Ectodermal cell (in vitro differentiated cells): ENCODE data around the gene SIDT1.

Source experiments
- H3K27ac ChIP-seq: 2 replicates; pipeline ENCODE4 v1.7.0; 2013; ENCODE audit warnings: mild to moderate bottlenecking, low read depth, low read length; ENCODE audit not compliant: insufficient read depth, poor library complexity, severe bottlenecking
- H3K27me3 ChIP-seq: 2 replicates; pipeline ENCODE4 v1.7.0; 2013; ENCODE audit warnings: mild to moderate bottlenecking, low read length; ENCODE audit not compliant: insufficient read depth, control insufficient read depth, poor library complexity, severe bottlenecking
- H3K36me3 ChIP-seq: one replicate; pipeline ENCODE4 v1.7.0; 2013; ENCODE audit warnings: low read length; ENCODE audit not compliant: control insufficient read depth, insufficient read depth
- H3K4me1 ChIP-seq: one replicate; pipeline ENCODE4 v1.7.0; 2013; ENCODE audit warnings: low read length; ENCODE audit not compliant: control insufficient read depth, insufficient read depth
- H3K4me3 ChIP-seq: 2 replicates; pipeline ENCODE4 v1.7.0; 2013; ENCODE audit warnings: low read depth, low read length, control low read depth; ENCODE audit not compliant: insufficient read depth
- H3K9me3 ChIP-seq: 2 replicates; pipeline ENCODE4 v1.7.0; 2013; ENCODE audit warnings: mild to moderate bottlenecking, low read length, moderate library complexity; ENCODE audit not compliant: control insufficient read depth
- WGBS, 2 experiments: methylation state at CpG; one replicate each; pipeline ENCODE4 v1.1.7; 2013; ENCODE audit warnings: missing lambda C conversion rate in 2 of 2; 5-methylcytosine and 5-hydroxymethylcytosine counted together

Gene SIDT1

DNA sequence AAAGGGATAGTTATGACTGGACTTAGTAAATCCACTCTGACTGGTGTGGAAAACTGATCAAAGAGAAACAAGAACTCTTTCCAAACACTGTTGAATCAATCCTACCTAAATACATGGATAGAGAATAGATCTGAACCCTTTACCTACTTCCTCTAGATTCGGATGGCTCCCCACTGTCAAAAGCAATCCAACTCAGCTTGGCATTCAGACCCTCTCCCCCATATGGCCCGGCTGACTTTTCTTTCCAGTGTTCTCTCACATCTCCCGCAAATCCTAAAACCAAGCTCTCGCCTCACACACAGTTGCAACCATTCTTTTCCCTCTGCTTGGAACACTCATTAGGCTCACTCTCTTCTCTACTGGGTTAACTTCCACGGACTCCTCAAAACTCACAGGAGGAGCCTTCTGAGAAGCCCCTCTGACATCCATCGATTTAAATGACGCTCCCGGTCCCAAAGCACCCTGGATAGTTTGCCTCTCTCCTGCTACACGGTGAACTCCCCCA is 18.0 kb upstream of the SIDT1 start:
- H3K4me1 ChIP-seq: peaks cover 8% of the 10 kb centered on the region
- H3K9me3 ChIP-seq: no peaks in the 10 kb centered on the region
- H3K27ac ChIP-seq: peak overlapping the region; percentile 75
- H3K36me3 ChIP-seq: no peaks in the 10 kb centered on the region
- H3K4me3 ChIP-seq: peak overlapping the region; percentile 74
- H3K27me3 ChIP-seq: peaks cover 30% of the 10 kb centered on the region
- 1 to 2% methylated on average over 9 of the region's 9 CpGs for WGBS, 2 experiments

DNA sequence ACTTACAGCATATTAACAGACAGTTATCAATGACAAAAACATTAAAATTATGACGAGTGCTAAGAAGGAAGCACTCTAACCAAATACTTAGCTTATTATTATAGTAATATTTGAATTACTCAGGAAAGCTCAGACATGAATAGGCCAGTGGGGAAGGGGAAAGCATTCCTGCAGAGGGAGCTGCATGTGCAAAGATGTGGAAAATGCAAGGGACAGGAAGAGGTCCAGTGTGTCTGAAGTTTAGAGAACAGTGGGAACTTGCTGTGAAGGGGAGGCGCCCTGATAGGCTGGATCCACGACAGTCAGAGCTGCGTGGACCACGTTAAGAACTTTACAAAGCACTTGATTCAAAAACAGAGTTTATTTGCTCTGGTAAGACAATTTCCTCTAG is 16.2 kb upstream of the SIDT1 start:
- no peak overlapping the region for H3K4me3 ChIP-seq
- 57 to 62% methylated on average over 4 of the region's 5 CpGs for WGBS, 2 experiments
- no peaks in the 10 kb centered on the region for H3K9me3 ChIP-seq
- H3K4me1 ChIP-seq: peaks cover 8% of the 10 kb centered on the region
- H3K27ac ChIP-seq: no peak overlapping the region
- H3K27me3 ChIP-seq: peaks cover 30% of the 10 kb centered on the region
- no peaks in the 10 kb centered on the region for H3K36me3 ChIP-seq

DNA sequence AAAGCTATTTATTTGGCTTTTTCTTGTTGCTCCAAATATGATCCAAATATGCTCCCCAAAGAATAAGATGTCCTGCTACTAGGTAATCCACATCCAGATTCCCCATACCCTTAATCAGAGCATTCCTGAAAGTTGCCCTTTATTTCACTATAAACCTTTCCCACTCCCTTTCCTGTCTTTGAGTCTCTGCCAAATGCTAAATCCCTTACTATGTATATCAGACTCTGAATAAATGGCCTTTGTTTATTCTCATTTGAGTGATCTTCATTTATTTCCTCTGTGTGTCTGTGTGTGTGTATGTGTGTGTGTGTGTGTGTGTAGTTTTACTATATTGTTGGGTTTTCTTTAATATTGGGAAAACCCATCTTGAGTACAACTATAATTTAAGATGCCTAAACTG is 10.4 kb upstream of the SIDT1 start:
- H3K27me3 ChIP-seq: peaks cover 64% of the 10 kb centered on the region
- H3K9me3 ChIP-seq: no peaks in the 10 kb centered on the region
- H3K36me3 ChIP-seq: no peaks in the 10 kb centered on the region
- no peak overlapping the region for H3K27ac ChIP-seq
- H3K4me3 ChIP-seq: no peak overlapping the region
- no peaks in the 10 kb centered on the region for H3K4me1 ChIP-seq

DNA sequence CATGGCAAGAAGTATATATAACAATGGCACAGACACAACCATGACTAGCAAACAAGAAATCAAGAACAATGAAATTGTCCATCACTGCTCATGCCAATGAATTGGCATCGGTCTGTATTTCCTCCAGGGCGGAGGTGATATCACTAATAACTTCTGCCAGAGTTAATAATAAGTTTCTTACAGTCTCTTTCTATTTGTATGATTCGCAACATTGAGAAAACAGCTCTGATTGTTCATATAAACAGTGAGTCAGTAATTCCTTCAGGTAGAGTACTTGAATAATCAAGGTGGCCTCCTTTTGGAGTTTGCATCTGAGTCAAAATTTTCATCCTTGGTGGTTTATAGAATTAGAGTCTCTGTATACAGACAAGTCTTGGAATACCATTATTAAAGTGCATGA is 9.1 kb upstream of the SIDT1 start:
- no peaks in the 10 kb centered on the region for H3K4me1 ChIP-seq
- H3K27me3 ChIP-seq: peaks cover 64% of the 10 kb centered on the region
- H3K4me3 ChIP-seq: no peak overlapping the region
- H3K36me3 ChIP-seq: no peaks in the 10 kb centered on the region
- no peak overlapping the region for H3K27ac ChIP-seq
- no peaks in the 10 kb centered on the region for H3K9me3 ChIP-seq
- WGBS, 2 experiments: 87 to 93% methylated on average over 3 of the region's 3 CpGs

DNA sequence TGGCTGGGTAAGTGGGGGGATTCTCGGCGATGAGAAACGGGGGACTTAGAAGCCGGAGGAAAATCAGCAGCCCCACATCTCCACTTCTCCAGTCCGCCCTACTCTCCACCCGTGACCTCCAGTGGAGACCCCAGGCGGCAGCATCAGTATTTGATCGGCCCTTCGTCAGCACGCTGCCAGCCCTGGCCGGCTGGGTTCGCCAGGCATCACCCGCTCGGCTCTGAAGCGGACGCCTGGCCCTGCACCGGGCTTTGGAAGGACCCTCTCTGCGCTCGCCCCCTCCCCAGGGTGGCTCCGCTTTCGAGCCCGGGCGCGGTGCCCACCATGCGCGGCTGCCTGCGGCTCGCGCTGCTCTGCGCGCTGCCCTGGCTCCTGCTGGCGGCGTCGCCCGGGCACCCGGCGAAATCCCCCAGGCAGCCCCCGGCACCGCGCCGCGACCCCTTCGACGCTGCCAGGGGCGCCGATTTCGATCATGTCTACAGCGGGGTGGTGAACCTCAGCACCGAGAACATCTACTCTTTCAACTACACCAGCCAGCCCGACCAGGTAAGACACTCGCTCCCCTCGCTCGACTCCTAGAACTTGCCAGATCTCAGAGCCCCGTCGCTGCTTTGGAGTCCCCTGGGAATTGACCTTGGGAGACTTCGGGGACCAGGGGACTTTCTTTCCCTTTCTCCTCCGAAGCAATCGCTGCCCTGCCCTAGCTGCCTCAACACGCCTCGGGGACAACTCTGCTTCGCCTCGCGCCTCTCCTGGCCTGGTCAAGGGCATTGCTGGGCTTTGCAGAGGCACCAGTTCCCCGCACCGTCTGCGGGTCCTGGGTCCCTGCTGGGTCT is 561 bp downstream of the SIDT1 start:
- no peaks in the 10 kb centered on the region for H3K9me3 ChIP-seq
- H3K36me3 ChIP-seq: no peaks in the 10 kb centered on the region
- H3K27me3 ChIP-seq: peaks cover 86% of the 10 kb centered on the region
- peaks cover 3% of the 10 kb centered on the region for H3K4me1 ChIP-seq
- no peak overlapping the region for H3K27ac ChIP-seq
- peak overlapping the region; percentile 37 for H3K4me3 ChIP-seq
- 1% methylated on average over 66 of the region's 66 CpGs for WGBS, 2 experiments

DNA sequence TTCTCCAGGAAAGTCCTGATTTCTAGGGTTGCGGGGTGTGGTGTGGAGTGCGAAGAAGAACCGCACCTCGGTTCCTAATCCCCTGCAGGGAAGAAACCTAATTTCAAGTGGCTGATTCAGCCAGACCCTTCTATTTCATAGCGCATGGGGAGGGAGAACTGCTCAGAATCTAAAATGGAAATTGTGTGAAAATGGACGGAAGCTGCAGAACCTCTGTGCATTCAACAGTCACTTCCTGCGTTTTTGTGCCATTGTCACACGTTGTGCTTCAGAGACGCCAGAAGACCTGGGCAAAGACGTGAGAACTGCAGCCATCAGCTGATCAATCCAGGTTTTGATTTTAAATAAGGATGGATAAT is 1.2 kb downstream of the SIDT1 start:
- peaks cover 80% of the 10 kb centered on the region for H3K27me3 ChIP-seq
- no peak overlapping the region for H3K27ac ChIP-seq
- H3K4me3 ChIP-seq: no peak overlapping the region
- H3K36me3 ChIP-seq: no peaks in the 10 kb centered on the region
- 20 to 21% methylated on average over 10 of the region's 10 CpGs for WGBS, 2 experiments
- H3K9me3 ChIP-seq: no peaks in the 10 kb centered on the region
- peaks cover 3% of the 10 kb centered on the region for H3K4me1 ChIP-seq

DNA sequence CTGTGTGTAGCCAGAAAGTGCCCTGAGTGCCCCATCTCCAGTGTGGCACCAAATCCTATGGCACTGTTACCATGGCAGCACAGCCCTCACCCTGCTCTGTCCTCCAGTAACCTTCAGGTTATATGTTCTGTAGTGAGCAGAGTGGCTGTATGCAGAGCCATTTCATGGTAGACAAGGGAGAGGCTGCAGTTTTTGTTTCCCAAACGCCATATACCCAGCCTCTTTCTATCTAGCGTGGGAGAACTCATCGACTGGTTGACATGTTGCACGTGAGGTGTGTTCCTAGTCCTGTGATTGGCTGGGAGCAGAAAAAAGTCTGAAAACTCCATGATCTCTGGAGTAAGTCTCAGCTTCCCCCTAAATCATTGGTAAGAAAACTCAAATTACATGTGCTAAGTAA is 2.0 kb downstream of the SIDT1 start:
- 81 to 82% methylated on average over 4 of the region's 4 CpGs for WGBS, 2 experiments
- H3K4me3 ChIP-seq: no peak overlapping the region
- peaks cover 72% of the 10 kb centered on the region for H3K27me3 ChIP-seq
- no peaks in the 10 kb centered on the region for H3K9me3 ChIP-seq
- H3K36me3 ChIP-seq: no peaks in the 10 kb centered on the region
- peaks cover 3% of the 10 kb centered on the region for H3K4me1 ChIP-seq
- no peak overlapping the region for H3K27ac ChIP-seq

DNA sequence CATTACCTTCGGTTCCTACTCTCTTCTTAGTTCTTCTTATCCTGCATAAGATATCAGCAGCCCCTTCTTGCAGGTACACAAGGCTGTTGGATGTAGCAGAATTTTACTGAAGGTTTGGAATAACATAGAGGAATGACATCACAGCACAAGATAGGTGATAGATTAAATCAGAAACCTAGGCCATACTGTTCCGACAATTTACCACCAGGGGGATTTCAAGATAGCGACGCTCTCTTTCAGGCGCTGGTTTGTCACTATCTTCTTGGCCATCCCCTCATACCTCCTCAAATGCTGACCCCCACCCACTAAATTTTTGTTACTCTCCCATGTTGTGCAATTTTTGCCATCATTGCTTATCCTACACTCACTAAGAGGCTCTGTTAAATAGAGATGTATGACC is 3.5 kb downstream of the SIDT1 start:
- Histone ChIP-seq H3K4me3 (no peak overlapping the region), H3K27ac (no peak overlapping the region), H3K36me3 (no peaks in the 10 kb centered on the region), H3K27me3 (peaks cover 57% of the 10 kb centered on the region), H3K4me1 (peaks cover 3% of the 10 kb centered on the region), H3K9me3 (no peaks in the 10 kb centered on the region)
- WGBS, 2 experiments: 37 to 41% methylated on average over 5 of the region's 5 CpGs

DNA sequence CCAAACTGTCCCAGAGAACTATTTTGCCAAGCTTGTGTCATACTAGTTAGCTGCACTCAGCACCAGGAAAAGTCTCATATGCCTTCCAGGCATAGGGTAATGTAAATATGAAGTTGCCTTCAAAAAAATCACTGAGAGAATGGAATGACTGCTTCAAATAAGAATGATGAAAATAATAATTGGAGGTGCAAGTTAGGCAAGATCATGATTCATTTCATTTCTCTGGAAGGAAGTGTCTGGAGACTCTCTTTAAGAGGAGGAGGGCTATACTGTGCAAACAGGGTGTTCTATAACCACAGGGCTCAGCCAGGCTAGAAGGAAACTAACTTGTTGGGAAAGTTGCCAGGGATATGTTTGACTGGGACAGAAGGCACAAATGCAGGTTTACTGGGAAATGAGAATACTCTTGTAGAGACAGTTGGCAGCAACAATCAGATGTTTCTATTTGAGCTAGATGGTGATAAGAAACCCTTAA is 4.3 kb downstream of the SIDT1 start:
- peaks cover 49% of the 10 kb centered on the region for H3K27me3 ChIP-seq
- no peaks in the 10 kb centered on the region for H3K36me3 ChIP-seq
- no peaks in the 10 kb centered on the region for H3K9me3 ChIP-seq
- H3K27ac ChIP-seq: no peak overlapping the region
- peaks cover 3% of the 10 kb centered on the region for H3K4me1 ChIP-seq
- H3K4me3 ChIP-seq: no peak overlapping the region

DNA sequence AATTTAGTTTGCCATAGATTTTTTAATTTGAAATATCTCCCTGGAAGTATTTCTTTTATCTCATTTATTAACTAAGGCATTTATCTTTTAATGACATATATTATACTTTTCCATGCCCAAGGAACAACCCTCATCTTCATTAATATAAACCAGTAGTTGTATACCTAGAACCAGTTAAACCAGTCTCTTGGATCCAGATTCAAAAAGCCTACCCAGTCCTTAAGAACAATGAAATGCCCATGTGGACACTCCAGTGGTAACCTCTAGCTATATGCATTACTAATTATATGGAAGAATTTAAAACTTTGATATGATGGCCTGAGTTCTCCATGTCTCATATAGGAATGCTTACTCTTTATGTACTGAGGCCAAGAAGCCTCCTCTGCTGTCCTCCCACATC is 4.8 kb downstream of the SIDT1 start:
- Histone ChIP-seq H3K9me3 (no peaks in the 10 kb centered on the region), H3K27ac (no peak overlapping the region), H3K36me3 (no peaks in the 10 kb centered on the region), H3K27me3 (peaks cover 44% of the 10 kb centered on the region), H3K4me3 (no peak overlapping the region), H3K4me1 (peaks cover 3% of the 10 kb centered on the region)
